ENCODE data around the gene MESP2.

DNA sequence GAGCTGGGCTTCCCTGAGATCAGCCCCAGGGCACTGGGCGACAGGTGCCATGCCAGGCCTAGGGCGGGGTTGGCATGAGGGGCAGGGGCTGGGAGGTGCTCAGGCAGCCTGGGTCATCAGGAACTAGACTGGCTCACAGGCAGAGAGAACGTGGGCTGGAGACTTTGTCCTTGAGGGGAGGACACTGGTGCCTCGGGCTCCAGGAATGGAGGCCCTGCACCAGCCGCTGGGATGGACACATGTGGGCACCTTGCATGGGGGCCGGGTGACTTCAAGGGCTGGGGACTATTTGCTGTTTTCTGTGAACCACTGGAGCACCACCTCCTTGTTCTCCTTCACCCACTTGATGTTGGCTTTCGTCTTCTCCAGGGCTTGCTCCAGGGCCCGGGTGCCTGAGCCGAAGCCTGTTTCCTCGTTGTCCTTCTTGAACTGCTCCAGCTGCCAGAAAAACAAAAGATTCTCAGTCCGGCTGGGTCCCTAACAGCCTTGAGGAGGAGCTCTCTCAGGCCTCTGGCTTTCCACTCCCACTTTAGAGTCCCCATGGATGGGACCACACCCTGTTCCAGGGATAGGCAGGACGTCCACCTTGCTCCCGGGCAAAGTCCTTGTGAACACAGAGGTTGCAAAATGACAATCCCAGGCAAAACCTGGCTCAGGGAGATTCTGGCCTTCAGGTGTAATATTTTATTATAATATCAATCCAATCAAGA, 9.1 kb downstream of the MESP2 start:
- TF ChIP-seq, protein P1, sequence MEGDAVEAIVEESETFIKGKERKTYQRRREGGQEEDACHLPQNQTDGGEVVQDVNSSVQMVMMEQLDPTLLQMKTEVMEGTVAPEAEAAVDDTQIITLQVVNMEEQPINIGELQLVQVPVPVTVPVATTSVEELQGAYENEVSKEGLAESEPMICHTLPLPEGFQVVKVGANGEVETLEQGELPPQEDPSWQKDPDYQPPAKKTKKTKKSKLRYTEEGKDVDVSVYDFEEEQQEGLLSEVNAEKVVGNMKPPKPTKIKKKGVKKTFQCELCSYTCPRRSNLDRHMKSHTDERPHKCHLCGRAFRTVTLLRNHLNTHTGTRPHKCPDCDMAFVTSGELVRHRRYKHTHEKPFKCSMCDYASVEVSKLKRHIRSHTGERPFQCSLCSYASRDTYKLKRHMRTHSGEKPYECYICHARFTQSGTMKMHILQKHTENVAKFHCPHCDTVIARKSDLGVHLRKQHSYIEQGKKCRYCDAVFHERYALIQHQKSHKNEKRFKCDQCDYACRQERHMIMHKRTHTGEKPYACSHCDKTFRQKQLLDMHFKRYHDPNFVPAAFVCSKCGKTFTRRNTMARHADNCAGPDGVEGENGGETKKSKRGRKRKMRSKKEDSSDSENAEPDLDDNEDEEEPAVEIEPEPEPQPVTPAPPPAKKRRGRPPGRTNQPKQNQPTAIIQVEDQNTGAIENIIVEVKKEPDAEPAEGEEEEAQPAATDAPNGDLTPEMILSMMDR (IDR thresholded peaks at IDR 0.05; ENCODE audit: low read depth, low read length, missing input control), result no peak
- peak in 1 of 2 donors; percentile 27 for TF ChIP-seq GABPA (IDR thresholded peaks at IDR 0.05 in 1 of 2, conservative IDR thresholded peaks at IDR 0.05 in 1 of 2)
- peak; percentile 62 for TF ChIP-seq FOXA1 (IDR thresholded peaks at IDR 0.05)
- peak; percentile 75 for TF ChIP-seq FOXA2 (IDR thresholded peaks at IDR 0.05)
- peak; percentile 36 to 41 for TF ChIP-seq RAD21 (IDR thresholded peaks at IDR 0.05)
- TF ChIP-seq, protein P2, sequence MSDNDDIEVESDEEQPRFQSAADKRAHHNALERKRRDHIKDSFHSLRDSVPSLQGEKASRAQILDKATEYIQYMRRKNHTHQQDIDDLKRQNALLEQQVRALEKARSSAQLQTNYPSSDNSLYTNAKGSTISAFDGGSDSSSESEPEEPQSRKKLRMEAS (IDR thresholded peaks at IDR 0.05), result peak; percentile 78
- TF ChIP-seq TAF1 (conservative IDR thresholded peaks at IDR 0.05), result no peak
- peak; percentile 54 for TF ChIP-seq YY1 (IDR thresholded peaks at IDR 0.05)
- TF ChIP-seq, protein P3, sequence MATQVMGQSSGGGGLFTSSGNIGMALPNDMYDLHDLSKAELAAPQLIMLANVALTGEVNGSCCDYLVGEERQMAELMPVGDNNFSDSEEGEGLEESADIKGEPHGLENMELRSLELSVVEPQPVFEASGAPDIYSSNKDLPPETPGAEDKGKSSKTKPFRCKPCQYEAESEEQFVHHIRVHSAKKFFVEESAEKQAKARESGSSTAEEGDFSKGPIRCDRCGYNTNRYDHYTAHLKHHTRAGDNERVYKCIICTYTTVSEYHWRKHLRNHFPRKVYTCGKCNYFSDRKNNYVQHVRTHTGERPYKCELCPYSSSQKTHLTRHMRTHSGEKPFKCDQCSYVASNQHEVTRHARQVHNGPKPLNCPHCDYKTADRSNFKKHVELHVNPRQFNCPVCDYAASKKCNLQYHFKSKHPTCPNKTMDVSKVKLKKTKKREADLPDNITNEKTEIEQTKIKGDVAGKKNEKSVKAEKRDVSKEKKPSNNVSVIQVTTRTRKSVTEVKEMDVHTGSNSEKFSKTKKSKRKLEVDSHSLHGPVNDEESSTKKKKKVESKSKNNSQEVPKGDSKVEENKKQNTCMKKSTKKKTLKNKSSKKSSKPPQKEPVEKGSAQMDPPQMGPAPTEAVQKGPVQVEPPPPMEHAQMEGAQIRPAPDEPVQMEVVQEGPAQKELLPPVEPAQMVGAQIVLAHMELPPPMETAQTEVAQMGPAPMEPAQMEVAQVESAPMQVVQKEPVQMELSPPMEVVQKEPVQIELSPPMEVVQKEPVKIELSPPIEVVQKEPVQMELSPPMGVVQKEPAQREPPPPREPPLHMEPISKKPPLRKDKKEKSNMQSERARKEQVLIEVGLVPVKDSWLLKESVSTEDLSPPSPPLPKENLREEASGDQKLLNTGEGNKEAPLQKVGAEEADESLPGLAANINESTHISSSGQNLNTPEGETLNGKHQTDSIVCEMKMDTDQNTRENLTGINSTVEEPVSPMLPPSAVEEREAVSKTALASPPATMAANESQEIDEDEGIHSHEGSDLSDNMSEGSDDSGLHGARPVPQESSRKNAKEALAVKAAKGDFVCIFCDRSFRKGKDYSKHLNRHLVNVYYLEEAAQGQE (IDR thresholded peaks at IDR 0.05), result peak; percentile 47
- peak; percentile 75 for TF ChIP-seq SP1 (IDR thresholded peaks at IDR 0.05)

All from liver (tissue), 3 donors.